Myocyte (in vitro differentiated cells): Measurements from ENCODE around the gene TSC22D1. TPM values are rescaled to one million over a fixed set of nuclear protein-coding genes. Genes with fewer than 3 reads are reported as not detected.
"Not testable (repeated sequence)": the region's sequence is repeated elsewhere in the genome, so short reads cannot be mapped to it uniquely, and the experiment has no call there.

ENCODE experiments used
- DNase-seq: peaks from one replicate; pipeline ENCODE4 v3.0.0-alpha.2; 2012; ENCODE audit warnings: low read depth
- polyA plus RNA-seq: library from polyadenylated mRNA; unstranded; fragments of >200 nt; gene quantifications from one replicate; pipeline ENCODE4 v1.2.1, GENCODE V29; 2012; ENCODE audit warnings: missing spikeins
- total RNA-seq: library from RNA; depleted of rRNA; stranded (reverse); fragments of >200 nt; gene quantifications from 2 replicates; pipeline ENCODE4 v1.2.3, GENCODE V29; 2014

TSC22D1 gene
- 48.7 and 67.7 TPM in 2 replicates for total RNA-seq
- polyA plus RNA-seq: 48.0 TPM

GRCh38 chr13:44575741-44576350 is at the start of gene TSC22D1:
Gene TSC22D1, minus strand, starts transcription at chr13:44576330. Its CDS starts 256 bp downstream, at chr13:44576074.
- DNase-seq: peak; percentile 62

GRCh38 chr13:44622708-44623107 is 46.6 kb upstream of the TSC22D1 start:
- no peak for DNase-seq

DNA sequence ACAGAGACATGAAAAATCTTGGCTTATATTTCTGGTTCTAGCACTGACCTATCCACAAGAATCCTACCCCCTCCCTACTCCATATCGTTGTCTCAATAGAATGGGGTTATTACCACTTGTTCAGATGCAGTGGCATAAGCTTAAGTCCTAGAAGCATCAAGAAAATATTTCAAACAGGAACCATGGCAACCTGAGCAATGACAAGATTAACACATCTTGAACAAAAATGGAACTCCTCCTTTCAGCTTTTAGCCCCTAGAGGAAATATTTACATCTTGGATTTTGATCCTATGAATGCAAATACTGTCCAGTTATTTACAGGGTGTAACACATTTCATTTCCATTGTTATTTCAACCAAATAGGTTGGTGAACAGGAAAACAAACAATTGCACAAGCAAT is 46.1 kb upstream of the TSC22D1 start:
- no peak for DNase-seq

DNA sequence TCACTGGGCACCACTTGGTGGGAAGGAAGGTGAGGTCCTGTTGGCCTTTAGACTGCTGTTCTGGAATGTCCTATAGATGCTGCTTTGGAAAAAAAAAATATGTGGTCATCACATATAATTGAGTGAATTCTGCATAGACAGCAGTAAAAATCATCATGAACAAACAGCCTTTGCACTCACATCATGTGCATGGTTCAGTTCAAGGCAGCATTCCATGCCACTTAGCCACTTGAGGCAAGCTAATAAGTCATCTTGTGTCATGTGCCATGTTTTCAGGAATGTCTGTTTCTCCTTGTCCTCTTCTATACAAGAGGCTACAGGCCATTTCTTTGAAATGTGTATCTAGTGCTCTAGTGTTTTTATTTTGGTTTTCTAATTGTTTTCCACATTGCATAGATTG is 43.9 kb upstream of the TSC22D1 start:
- DNase-seq: peak; percentile 40

- DNase-seq: no peak
Observed at GRCh38 chr13:44619651-44620050, 43.5 kb upstream of the TSC22D1 start.

DNA sequence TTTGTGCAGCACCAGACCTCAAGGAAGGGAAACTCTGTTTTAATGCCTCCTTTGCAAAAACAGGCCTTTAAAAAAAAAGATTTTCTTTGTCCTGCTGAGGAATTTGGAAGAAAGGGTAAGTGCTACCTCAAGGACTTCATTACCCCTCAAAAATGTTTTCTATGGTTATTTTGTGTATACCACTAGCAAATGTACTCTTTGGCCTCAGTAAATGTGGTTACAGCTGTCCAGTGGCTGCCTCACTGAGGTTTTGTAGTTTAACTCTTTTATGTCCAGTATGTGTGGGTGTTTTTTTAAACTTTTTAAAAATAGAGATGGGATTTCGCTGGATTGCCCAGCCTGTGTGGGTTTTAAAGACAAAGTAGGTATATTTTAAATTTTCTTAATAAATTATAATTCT is 42.2 kb upstream of the TSC22D1 start:
- DNase-seq: peak; percentile 83

DNA sequence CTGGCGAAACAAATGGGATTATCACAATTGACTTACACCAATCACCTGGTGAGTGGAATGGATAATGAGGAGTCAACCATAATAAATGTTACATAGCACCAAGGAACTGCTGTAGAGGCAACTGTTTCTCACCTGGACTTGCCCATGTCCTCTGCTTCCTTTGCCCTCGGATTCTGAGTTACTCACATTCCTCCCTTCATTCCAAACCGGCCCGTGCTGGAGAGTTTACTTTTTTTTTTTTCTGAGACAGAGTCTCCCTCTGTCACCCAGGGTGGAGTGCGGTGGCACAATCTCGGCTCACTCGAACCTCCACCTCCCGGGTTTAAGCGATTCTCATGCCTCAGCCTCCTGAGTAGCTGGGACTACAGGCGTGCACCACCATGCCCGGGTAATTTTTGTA is 41.5 kb upstream of the TSC22D1 start:
- DNase-seq: no peak

DNA sequence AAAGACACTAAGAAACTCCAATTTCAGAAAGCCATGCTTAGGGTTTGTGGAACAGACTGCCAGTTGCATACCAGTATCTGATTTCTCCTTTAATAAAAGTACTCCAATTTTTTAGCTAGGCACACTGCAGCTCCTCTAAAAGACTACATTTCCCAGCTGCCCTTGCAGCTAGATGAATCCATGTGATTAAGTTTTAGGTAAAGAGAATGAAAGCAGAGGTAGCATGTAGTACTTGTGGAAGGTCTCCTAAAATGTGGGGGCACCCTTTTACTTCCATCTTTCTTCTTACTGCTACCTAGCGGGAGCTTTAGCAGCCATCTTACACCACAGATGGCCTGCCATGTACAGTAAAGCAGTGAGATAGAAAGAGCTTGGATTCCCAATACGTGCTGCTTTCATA is 33.0 kb upstream of the TSC22D1 start:
- DNase-seq: no peak

DNA sequence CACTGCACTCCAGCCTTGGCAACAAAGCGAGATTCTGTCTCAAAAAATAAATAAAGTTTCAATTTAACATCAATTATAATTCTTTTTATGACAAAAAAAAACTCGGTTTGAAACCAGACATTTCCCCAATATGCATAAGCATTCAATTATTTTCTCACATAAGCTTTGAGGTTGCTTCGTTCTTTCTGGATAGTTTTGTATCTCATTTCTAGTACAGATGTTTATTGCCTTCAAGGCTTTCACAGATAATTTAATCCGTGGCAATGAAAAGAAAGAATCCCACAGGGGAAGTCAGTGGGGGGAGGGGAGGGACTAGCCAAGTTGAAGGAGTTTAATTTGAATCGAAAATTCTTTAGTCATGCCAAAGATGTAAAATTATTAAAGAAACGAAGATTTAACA is 29.6 kb upstream of the TSC22D1 start:
- DNase-seq: no peak

DNA sequence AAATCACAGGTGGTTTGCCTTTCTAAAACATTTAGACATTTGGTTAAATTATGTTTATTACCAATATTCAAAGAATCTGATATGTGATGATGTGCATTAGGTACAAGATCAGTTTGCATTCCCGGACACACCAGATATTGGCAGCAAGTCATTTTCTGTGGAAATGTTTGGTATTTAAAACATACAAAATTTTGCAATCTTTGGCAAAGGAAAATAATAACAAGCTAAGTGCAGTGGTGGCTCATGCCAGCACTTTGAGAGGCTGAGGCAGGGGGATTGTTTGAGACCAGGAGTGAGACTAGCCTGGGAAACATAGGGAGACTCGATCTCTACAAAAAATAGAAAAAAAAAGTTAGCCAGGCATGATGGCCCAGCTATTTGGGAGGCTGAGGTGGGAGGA is 29.1 kb upstream of the TSC22D1 start:
- DNase-seq: no peak

DNA sequence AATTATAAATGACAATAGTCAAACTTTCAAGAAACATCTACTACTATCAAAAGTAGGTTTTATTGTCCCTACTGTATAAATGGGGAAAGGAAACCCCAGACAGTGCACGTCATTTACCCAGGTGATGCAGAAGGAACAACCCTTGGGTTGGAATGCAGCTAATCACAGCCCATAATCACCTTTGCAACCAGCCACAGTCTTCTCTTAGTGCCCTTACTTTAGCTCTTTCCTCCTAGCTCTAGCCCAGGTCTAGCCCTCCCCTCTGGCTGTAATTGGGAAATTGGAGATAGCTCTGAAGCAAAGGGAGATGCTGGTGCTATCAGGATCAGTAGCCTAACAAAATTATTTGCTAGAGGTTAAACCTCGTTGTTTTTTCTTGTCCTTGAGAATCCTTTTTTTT is 25.5 kb upstream of the TSC22D1 start:
- DNase-seq: no peak

DNA sequence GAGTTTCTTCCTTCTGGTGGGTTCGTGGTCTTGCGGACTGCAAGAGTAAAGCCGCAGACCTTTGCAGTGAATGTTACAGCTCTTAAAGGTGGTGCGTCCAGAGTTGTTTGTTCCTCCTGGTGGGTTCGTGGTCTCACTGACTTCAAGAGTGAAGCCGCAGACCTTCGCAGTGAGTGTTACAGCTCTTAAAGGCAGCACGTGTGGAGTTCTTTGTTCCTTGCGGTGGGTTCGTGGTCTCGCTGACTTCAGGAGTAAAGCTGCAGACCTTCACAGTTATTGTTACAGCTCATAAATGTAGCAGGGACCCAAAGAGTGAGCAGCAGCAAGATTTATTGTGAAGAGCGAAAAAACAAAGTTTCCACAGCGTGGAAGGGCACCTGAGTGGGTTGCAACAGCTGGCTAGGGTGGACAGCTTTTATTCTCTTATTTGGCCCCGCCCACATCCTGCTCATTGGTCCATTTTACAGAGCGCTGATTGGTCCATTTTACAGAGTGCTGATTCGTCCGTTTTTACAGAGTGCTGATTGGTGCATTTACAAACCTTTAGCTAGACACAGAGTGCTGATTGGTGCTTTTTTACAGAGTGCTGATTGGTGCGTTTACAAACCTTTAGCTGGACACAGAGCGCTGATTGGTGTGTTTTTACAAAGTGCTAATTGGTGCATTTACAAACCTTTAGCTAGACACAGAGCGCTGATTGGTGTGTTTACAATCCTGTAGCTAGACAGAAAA is 17.9 kb upstream of the TSC22D1 start:
- DNase-seq: not testable (repeated sequence)

GRCh38 chr13:44592216-44592847 is 16.2 kb upstream of the TSC22D1 start:
- DNase-seq: no peak

- no peak for DNase-seq
Observed at GRCh38 chr13:44591316-44591715, 15.2 kb upstream of the TSC22D1 start.

DNA sequence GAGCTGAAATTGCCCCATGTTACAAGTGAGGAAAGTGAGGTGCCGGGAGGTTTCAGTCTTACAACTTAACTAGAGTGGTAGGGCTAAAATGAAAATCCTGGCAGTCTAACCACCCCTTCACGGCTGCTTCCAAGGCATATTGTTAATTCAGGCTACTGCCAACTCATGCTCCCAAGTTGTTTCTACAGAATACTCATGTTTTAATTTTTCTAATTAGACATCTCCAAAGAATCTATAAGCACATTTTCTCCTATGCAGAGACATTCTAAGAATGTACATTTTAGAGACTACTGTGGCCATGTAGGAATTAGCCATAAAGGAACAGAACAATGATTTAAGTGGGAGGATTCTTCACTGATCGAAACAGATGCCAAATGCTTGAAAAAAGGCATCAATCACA is 7.0 kb upstream of the TSC22D1 start:
- no peak for DNase-seq

- peak; percentile 63 for DNase-seq
Observed at GRCh38 chr13:44578067-44578400, 1.9 kb upstream of the TSC22D1 start.

DNA sequence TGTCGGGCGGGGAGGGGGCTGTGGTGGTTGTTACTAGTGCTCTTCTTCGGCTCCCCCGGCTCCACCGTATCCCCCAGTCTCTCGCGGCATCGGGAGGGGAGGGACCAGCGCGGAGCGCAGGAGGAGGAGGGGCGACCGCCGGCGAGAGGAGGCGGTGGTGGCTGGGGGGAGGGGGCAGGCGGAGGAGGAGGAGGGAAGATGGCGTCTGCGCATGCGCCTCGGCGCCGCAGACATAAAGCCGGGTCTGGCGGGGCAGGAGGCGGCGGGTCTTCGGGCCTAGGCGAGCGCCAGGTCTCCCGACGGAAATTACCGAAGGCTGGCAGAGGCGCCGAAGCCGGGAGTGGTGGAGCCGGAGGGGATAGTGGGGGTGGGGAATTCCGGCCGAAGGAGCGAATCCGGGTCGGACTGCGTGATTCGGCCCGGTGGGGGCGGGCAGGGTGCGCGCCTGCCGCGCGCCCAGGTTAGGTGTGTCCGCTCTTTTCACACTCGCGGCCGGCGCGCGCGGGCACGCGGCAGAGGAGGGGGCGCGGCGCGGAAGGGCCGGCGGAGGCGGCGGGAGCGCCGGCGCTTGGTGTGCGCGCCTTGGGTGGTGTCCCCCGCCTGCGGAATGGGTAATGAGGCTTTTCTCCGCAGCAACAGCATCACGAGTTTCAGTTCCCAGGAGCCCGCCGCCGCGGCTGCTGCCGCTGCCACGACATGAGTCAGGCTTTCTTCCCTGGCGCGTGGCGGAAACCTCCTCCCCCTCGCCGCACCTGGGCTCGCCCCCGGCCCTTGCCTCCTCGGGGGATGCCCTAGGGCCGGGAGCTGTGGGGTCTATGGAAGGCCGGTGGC is 1.3 kb upstream of the TSC22D1 start:
- peak; percentile 95 for DNase-seq

- DNase-seq: no peak
Observed at GRCh38 chr13:44576351-44577235, 463 bp upstream of the TSC22D1 start.

GRCh38 chr13:44575035-44575434 is 1.1 kb downstream of the TSC22D1 start:
- no peak for DNase-seq

DNA sequence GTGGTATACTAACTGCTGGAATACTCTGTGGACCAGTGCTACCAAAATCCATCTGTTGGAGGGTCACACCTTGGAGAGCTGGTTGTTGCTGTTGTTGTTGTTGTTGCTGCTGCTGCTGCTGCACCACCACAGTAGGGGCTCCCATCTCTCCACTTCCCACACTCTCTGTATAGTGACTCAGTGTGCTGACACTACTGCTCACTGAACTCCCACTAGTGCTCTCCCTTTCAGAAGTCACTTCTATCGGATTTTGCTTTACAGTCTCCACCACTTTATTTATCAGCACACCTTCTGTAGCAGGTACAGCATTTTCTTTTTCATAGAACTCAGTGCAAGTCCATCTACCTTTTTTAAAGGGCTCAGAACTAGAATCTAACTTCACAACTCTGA is 1.7 kb downstream of the TSC22D1 start:
- DNase-seq: no peak
